Muscle of arm (tissue), 12 donors: ENCODE data around the gene OSBPL2. TPM values are rescaled to one million over a fixed set of nuclear protein-coding genes. Genes with fewer than 3 reads are reported as not detected.

Source experiments
- DNase-seq: peaks from one replicate; pipeline ENCODE4 v3.0.0-alpha.2; 2013
- polyA plus RNA-seq, 12 donors: library from polyadenylated mRNA; unstranded; fragments of 120-200 nt; gene quantifications; one replicate each; pipeline ENCODE4 v1.2.1, GENCODE V29; 2013; ENCODE audit not compliant: insufficient read length in 12 of 12

Gene OSBPL2
- polyA plus RNA-seq, 12 donors = 24.1 to 43.3 (median 30.6) TPM; not detected in 1

- no peak for DNase-seq
These were observed 71.0 kb downstream of the OSBPL2 start for GRCh38 chr20:62309198-62309944.

GRCh38 chr20:62309947-62310756, 71.8 kb downstream of the OSBPL2 start:
- DNase-seq = no peak

GRCh38 chr20:62310757-62311121, 72.4 kb downstream of the OSBPL2 start:
- no peak for DNase-seq

GRCh38 chr20:62311150-62311549, 72.8 kb downstream of the OSBPL2 start:
- no peak for DNase-seq

- DNase-seq = no peak
These were observed 73.7 kb downstream of the OSBPL2 start for GRCh38 chr20:62311832-62312661.

GRCh38 chr20:62312662-62312977, 74.3 kb downstream of the OSBPL2 start:
- no peak for DNase-seq

GRCh38 chr20:62313021-62313420, 74.7 kb downstream of the OSBPL2 start:
- DNase-seq = no peak

GRCh38 chr20:62313460-62314338, 75.4 kb downstream of the OSBPL2 start:
- no peak for DNase-seq

GRCh38 chr20:62314339-62314638, 76.0 kb downstream of the OSBPL2 start:
- DNase-seq = no peak

- no peak for DNase-seq
These were observed 76.5 kb downstream of the OSBPL2 start for GRCh38 chr20:62314711-62315302.

GRCh38 chr20:62315773-62316172, 77.5 kb downstream of the OSBPL2 start:
- no peak for DNase-seq

GRCh38 chr20:62316331-62317166, 78.2 kb downstream of the OSBPL2 start:
- DNase-seq = peak; percentile 18

GRCh38 chr20:62317167-62317655, 78.9 kb downstream of the OSBPL2 start:
- DNase-seq = no peak

- DNase-seq = no peak
These were observed 80.4 kb downstream of the OSBPL2 start for GRCh38 chr20:62318400-62319345.

GRCh38 chr20:62319346-62319909, 81.1 kb downstream of the OSBPL2 start:
- no peak for DNase-seq

- no peak for DNase-seq
These were observed 82.4 kb downstream of the OSBPL2 start for GRCh38 chr20:62320581-62321354.

- DNase-seq = no peak
These were observed 83.2 kb downstream of the OSBPL2 start for GRCh38 chr20:62321521-62321948.

GRCh38 chr20:62321975-62322374, 83.7 kb downstream of the OSBPL2 start:
- DNase-seq = no peak
